CD4-positive, alpha-beta T cell treated with Interferon gamma for 1 hour (primary cell): ENCODE results near the gene KCNJ8.
"Not testable (repeated sequence)": the region's sequence is repeated elsewhere in the genome, so short reads cannot be mapped to it uniquely, and the experiment has no call there.

ENCODE experiments used
- DNase-seq: peaks from one replicate; pipeline ENCODE4 v3.0.0-alpha.2; 2020

KCNJ8 gene

DNA sequence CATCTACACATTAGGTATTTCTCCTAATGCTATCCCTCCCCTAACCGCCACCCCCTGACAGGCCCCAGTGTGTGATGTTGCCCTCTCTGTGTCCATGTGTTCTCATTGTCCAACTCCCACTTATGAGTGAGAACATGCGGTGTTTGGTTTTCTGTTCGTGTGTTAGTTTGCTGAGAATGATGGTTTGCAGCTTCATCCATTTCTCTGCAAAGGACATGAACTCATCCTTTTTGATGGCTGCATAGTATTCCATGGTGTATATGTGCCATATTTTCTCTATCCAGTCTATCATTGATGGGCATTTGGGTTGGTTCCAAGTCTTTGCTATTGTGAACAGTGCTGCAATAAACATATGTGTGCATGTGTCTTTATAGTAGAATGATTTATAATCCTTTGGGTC is 8.2 kb upstream of the KCNJ8 start:
- DNase-seq, result not testable (repeated sequence)

GRCh38 chr12:21780786-21781185 is 6.3 kb upstream of the KCNJ8 start:
- no peak for DNase-seq

GRCh38 chr12:21776175-21776574 is 1.7 kb upstream of the KCNJ8 start:
- no peak for DNase-seq

DNA sequence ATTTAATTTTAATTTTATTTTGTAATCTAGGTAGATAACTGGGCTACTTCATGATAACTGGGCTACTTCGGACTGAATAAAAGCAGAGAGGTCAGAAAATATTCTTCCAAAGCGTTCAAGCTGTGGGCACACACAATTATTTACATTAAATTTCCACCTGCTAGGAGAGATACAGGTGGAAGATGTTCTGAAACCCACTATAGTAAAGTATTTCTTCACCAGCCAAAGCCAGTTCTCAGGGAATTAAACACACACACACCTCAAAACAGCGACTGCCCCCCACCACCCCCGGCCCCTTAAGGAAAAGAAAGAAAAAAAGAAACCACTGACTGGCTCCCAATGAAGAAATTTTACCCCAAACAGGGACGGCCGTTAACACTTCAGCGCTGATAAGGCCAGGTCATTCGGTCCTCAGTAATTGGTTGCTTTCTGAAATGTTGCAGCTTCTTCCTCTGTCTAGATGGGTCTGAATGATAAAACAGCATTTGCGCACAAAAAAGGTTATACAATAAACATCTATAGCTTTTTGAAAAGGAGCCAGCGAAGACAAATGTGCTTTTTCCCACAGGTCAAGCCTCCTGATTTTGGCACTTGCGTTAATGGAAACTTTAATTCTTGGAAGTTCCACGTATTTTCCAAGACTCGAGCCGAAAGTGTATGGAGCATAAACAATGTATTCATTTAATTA is 771 bp upstream of the KCNJ8 start:
- no peak for DNase-seq

GRCh38 chr12:21773806-21774205 is 700 bp downstream of the KCNJ8 start:
- no peak for DNase-seq

- no peak for DNase-seq
Measured at GRCh38 chr12:21773263-21773741, 1.2 kb downstream of the KCNJ8 start.

DNA sequence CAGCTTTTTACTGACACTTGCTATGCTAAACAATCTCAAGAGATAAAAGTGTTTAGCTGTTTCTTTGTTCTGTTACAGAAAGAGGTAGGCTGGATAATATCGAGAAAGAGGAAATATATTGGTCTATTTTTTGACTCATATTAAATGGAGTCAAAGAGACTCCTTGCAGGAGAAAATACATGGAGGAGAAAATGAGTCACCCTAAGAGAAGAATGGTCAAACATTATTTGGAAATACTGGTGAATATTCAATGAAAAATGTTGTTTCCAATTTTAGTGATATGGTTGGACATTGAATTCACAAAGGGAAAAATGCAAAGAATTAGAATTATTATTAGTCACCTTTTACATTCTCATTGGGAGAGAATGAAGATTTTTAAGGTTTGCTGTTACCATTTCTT is 3.2 kb downstream of the KCNJ8 start:
- DNase-seq, result no peak

- no peak for DNase-seq
Measured at GRCh38 chr12:21769307-21769706, 5.2 kb downstream of the KCNJ8 start.

DNA sequence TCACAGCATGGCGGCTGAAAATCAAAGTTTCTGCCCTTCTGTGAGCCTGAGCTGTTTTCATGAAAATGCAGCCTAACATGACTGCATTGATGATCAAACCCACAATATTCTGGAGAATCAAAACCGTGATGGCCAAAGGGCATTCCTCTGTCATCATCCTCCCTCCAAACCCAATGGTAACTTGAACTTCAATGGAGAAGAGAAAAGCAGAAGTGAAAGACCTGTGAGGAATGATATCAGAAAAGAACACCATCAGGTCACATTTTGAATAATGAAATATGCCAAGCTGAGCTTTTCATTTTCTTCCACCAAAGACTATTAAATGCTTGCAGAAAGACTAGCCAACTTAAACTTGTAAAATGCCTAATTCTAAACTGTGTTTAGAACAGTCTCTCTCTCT is 8.1 kb downstream of the KCNJ8 start:
- DNase-seq, result no peak

- DNase-seq, result no peak
Measured at GRCh38 chr12:21764950-21765349, 9.6 kb downstream of the KCNJ8 start.

DNA sequence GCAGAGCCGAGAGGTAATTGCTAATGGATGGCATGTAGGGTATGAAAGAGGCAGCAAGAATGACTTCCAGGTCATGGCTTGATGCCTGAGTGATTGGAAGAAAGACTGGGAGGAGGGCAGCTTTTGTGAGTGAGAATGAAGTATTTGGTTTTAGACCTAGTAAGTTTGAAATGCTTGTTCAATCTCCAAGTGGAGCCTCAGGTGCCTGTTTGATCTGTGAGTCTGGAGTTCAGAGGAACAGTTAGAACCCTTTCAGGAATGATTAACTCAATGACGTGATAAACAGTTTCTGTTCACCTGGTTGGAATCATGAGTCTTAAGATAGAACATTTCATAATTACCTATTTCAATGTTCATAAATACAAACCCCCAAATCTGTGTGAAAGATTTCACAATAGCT is 10.4 kb downstream of the KCNJ8 start:
- DNase-seq, result no peak

DNA sequence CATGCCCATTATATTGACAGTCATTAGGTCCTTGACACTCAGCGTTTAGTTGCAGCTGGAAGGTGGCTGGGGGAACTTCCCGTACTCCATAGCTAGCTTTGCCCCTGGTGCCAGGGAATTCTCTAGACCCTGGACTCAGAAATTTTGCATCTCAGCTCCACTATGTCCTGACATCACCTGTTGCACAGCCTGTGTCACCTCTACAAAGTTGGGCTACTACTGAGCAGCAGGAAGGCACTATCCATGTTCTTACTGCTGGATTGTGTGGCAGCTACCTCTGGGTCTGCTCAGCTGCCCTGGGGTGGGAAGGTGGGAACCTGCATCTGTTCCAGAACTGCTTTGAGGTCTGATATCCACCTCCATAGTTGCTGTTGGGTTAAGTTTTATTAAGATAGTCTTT is 11.0 kb downstream of the KCNJ8 start:
- DNase-seq, result no peak

GRCh38 chr12:21759737-21760136 is 14.8 kb downstream of the KCNJ8 start:
- DNase-seq, result no peak

GRCh38 chr12:21757735-21758134 is 16.8 kb downstream of the KCNJ8 start:
- no peak for DNase-seq

GRCh38 chr12:21756699-21757098 is 17.8 kb downstream of the KCNJ8 start:
- no peak for DNase-seq

- DNase-seq, result no peak
Measured at GRCh38 chr12:21751517-21751916, 23.0 kb downstream of the KCNJ8 start.

DNA sequence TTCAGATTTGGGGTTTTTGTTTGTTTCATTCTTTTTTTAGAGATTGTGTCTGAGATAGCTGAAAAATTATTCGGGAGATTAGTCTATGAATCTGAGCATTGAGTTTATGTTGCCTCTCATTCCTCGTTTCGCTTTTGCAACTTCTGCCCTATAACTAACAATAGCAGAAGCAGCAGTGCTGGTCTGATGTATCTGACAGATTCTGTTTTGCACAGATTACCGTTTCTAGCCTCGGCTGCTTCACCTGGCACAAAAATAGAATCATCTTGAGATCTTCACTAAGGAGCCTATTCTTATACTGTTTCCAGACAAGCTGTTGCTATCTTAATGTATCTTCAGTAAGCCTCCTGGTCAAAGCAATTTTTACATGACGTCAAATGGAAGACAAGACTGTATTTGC is 29.2 kb downstream of the KCNJ8 start:
- no peak for DNase-seq

DNA sequence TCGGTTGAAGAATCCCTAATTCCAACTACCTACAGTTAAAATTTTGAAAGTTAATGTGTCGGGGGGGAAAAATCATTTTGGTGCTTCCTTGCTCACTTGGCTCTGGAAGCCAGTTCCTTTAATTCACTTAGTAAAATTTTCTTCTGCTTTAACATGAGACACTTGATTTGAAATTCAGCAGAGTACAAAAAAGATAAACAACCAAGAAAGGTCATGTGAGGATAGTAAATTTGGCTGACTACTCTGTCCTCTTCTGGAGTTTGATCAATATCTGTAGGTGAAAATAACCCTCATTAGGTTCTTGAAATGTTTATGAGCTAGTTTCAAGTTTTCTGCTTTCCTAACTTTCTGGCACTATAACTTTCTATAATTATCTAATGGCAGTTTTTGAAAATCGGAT is 43.4 kb downstream of the KCNJ8 start:
- DNase-seq, result no peak

DNA sequence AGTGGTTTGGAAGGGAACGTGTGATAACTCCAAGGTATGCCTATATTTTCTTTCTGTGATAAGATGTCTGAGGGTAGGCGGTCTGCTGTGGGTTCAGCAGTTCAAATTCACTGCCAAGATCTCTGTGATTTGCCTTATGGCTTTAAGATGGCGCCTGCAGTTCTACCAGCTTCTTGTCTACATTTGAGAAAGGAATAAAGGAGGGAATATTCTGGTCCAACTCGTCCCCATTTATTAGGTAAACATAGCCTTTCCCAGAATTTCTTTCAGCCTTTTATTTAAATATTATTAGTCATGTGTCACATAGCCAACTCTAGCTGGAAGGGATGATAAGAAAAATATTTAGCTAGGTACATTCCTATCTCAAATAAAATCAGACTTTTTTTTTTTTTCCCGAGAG is 48.8 kb downstream of the KCNJ8 start:
- no peak for DNase-seq

DNA sequence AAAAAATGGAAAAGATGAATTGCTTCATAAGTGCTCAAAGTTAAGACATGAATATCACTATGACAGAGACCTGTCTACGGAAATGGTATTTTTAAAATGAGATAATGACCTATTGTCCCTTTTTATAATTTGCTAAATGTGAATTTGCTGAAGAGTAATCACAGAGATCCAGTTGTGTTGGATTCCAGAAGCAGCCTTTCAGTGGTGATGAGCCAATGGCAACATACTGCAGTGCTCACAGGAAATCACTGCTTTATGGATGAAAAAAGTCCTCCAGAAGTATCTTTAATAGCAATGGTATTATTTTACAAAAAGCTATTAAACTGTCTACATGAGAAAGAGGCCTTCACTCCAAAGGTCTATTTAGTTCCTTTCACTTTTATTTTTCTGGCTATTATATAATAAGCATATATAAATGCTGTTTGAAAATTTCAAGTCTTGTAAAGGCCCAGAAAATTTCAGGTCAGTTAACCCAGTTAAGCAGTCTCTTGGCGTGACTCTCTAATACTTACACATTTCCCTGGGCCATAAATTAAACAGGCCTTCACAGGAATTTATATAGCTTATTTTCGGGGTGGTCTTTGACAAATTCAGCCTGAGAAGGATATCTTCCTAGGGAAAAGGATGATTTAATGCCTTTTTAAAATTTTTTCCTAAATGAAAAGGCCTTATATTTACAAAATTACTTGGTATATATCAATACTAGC is 55.4 kb downstream of the KCNJ8 start:
- DNase-seq, result no peak

GRCh38 chr12:21718403-21718802 is 56.1 kb downstream of the KCNJ8 start:
- no peak for DNase-seq

- DNase-seq, result no peak
Measured at GRCh38 chr12:21717767-21718166, 56.7 kb downstream of the KCNJ8 start.

DNA sequence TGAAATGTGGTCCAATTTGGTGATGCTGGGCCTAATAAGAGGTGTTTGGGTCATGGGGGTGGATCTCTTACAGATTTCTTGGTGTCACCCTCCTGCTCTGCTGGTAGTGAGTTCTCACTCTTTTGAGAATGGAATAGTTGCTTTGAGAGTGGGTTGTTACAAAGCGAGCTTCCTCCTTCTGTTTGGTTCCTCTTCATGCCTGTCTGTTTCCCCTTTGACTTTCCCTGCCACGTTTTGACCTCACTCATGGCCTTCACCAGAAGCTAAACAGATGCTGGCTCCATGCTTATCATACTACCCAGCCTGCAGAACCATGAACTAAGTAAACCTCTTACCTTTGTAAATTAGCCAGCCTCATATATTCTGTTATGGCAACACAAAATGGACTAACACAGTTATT is 59.1 kb downstream of the KCNJ8 start:
- DNase-seq, result no peak
